Endometrial microvascular endothelial cells (primary cell): ENCODE data around the gene TRIM47. TPM values are rescaled to one million over a fixed set of nuclear protein-coding genes. Genes with fewer than 3 reads are reported as not detected.
"Not testable (repeated sequence)": the region's sequence is repeated elsewhere in the genome, so short reads cannot be mapped to it uniquely, and the experiment has no call there.

Experiments
- in situ Hi-C: cut with HindIII; loops from 2 replicates; pipeline ENCODE4 v1.10.0; 2017; ENCODE audit warnings: low sequenced_read_pairs, low pct_unique_long_range_greater_than_20kb; ENCODE audit errors: inconsistent ontology term
- total RNA-seq: library from RNA; depleted of rRNA; stranded (reverse); fragments of >200 nt; gene quantifications from one replicate; pipeline ENCODE4 v1.2.3, GENCODE V29; 2015; ENCODE audit errors: inconsistent ontology term

Gene TRIM47
- total RNA-seq, 1 donor from 2014 or later, result 53.3 TPM

DNA sequence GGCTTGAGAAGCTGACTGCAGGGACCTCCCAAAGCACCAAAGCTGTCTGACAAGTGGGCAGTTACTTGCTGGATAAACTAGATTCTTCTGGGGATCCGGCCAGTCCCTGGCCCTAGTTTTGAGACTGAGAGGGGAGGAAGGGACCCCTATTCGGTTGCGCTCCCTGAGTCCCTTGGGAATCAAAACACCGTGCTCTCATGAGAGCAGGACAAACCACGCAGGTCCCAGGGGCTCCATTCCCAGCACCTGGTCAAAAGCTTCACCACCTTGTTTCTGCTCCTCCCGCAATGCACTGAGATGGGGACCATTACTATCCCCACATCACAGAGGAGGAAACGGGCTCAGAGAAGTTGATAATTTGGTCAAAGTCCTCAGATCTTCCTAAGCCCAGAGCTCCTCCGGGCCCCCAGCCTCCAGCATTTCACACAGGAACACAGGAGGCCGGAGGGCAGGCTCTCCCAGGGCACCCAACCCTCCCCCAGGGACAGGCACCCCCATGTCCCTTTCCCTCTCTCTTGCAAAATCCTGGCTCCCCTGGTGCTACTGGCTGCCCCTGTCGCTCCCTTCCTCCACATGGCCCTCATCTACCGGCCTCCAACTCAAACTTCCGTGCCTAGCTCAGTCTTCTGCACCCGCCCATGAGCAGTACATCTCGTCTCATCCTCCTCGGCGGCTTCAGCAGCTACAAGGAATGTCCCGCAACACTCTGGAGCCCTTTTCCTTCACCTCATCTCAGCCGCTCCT lies 15.1 kb upstream of the TRIM47 start:
- in situ Hi-C loops, result no loop called here

- in situ Hi-C loops, result no loop called here
Observed at GRCh38 chr17:75892556-75893224, 14.3 kb upstream of the TRIM47 start.

DNA sequence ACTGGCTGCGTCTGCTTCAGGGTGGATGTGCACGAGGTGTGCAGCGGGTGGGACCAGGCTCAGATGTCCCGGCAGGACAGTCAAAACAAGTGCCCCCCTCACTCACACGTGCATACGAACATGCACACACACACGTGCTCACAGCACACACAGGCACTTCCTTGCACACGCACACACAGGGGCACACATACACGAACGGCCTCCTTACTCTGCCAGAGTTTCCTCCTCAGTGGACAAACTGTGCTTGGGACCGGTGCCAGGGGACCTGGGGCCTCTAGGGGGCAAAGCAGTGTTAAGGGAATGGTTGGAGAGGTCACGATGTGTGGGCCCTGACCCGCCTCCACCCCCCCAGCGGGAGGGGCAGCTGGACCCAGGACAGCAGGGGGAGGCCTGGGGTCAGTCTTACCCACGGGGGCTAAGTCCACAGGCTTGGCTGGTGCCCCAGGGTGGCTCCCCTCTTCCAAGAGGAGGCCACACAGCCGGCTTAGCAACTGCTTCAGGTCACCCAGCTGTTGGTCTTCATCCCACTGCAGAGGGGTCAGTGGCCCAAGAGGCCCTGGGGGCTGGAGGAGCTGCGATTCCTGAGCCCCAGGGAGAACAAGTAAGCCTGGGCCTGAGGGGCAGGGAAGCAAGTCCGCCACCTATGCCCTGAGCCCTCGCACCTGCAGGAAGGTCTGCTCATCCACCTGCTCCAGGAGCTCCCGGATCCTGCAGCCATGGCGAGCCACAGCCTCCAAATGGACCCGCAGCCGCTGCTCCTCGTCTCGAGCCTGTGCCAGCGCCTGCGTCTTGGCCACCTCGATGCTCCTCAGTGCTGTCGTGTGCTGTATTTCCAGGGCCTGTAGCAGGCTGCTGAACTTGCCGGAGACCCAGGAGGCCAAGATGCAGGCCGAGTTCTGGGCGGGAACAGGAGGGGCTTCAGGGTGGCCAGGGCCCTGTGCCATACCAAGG lies 13.5 kb upstream of the TRIM47 start:
- in situ Hi-C loops, result no loop called here

DNA sequence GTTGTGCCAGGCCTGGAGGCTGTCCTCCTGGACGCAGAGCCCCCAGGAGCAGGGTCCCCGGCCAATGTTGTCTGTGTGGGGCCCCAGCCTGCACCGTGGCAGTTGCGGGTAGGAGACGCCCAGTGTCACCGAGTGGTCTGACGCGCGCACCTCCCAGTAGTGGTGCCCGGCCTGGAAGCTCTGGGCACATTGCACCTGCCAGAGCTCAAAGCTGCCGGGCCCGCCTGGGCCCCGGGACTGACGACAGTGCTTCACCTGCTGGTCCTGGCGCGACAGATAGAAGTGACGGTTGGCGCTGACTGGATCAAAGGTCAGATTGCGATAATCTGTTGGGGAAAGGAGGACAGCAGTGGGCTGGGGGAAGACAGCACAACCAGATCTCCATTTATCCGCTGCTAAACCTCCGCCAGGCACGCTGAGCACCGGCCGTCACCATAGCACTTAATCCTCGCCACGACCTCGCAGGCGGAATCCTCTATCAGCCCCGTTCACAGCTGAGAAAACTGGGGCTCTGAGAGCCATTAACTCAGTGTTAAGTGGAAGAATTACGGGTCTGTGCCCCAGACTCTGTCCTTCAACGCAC lies 12.7 kb upstream of the TRIM47 start:
- in situ Hi-C loops, result no loop called here

GRCh38 chr17:75889454-75889853 lies 11.1 kb upstream of the TRIM47 start:
- in situ Hi-C loops, result no loop called here

- in situ Hi-C loops, result no loop called here
Observed at GRCh38 chr17:75888484-75888883, 10.1 kb upstream of the TRIM47 start.

GRCh38 chr17:75885860-75886259 lies 7.5 kb upstream of the TRIM47 start:
- in situ Hi-C loops, result not testable (repeated sequence)

DNA sequence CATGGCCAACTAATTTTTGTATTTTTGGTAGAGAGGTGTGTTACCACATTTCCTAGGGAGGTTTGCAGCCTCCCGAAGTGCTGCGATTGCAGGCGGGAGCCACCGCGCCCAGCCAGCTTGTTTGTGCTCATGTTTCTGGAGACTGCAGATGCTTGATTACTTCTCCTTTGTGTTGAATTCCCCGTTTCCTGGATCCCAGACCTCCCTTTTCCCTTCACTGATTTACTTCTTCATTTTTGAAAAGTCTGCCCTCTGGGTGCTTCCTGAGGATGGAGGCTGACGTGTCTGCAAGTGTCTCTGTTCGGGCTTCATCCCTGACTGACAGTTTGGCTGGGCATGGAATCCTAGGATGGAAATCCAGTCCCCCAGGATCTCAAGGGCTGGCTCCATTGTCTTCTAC lies 7.0 kb upstream of the TRIM47 start:
- in situ Hi-C loops, result no loop called here

DNA sequence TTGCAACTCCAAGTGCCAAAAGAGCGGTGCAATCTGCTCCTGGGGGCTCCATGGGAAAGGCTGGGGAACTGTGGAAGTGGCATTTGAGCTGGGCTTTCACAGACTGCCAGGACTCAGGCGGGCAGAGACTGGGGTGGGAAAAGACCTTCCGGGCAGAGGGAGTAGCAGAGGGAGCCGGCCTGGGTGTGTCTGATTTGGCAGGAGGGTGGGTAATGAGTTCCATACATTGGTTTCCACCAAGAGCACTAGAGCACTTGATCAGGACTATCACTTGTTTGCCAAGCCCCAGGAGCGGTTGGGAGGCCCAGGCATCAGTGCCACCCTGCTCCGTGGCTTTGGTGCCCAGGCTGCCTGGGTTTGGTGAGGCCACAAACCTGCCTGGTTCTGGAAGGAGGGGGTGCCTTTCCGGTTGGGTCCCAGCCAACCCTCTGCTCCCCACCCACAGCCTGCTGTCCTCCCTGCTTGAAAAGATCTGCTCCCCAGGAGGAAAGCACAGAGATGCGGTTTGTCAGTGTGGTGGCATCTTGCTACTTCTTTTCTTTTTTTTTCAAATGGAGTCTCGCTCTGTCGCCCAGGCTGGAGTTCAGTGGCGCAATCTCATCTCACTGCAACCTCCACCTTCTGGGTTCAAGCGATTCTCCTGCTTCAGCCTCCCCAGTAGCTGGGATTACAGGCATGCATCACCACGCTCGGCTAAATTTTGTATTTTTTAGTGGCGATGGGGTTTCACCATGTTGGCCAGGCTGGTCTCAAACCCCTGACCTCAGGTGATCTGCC lies 3.5 kb upstream of the TRIM47 start:
- in situ Hi-C loops, result no loop called here

DNA sequence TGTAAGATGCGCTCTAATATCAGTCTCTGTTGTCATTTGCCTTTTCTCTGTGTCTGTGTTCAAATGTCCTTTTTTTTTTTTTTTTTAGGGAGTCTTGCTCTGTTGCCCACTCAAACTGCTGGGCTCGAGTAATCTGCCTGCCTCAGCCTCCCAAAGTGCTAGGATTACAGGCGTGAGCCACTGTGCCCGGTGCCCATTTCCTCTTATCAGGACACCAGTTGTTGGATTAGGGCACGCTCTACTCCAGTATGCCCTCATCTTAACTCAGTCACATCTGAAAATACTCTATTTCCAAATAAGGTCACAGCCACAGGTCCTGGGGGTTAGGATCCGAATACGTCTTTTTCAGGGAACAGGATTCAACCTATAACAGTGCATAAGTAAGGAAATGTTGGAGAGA lies 1.9 kb upstream of the TRIM47 start:
- in situ Hi-C loops, result no loop called here

GRCh38 chr17:75877752-75878173 lies 618 bp downstream of the TRIM47 start:
- in situ Hi-C loops, result no loop called here

DNA sequence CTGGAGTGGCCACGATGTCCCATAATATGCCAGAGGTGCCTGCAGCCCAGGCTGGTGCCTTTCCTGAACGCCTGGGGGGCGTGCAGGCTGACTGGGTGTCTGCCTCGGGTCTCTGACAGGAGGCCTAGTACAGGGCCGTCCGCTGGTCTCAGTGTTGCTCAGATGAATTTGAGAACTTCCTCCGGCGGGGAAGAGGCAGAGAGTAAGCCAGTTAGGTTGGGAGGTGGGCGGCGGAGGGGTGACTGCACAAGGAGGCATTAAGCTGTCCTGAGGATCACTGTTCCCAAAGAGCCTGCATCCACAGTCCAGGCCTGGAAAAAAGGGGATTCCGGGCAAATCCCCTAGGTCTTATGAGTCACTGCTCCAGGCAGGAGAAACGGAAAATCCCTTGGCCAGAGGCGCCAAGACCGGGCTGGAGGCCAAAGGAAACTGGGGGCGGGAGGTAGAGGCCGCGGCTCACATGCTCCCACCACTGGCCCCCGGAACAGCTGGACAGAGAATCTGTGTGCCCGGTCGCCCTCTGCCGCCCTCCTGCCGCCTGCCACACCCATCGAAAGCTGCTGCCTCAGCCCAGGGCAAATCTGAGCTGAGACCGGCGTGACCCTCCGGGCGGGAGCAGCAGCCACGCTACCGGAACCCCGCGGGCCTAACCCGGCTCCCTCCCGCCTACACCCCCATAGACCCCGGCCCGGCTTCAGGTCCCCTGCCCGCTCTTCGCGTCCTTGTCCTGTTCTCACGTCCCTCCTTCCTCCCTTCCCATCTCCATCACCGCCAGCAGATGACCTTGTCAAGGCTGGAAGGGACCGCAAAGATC lies 1.2 kb downstream of the TRIM47 start:
- in situ Hi-C loops, result no loop called here

GRCh38 chr17:75876190-75876937 lies 2.0 kb downstream of the TRIM47 start:
- in situ Hi-C loops, result no loop called here

- in situ Hi-C loops, result no loop called here
Observed at GRCh38 chr17:75875940-75876189, 2.5 kb downstream of the TRIM47 start.

DNA sequence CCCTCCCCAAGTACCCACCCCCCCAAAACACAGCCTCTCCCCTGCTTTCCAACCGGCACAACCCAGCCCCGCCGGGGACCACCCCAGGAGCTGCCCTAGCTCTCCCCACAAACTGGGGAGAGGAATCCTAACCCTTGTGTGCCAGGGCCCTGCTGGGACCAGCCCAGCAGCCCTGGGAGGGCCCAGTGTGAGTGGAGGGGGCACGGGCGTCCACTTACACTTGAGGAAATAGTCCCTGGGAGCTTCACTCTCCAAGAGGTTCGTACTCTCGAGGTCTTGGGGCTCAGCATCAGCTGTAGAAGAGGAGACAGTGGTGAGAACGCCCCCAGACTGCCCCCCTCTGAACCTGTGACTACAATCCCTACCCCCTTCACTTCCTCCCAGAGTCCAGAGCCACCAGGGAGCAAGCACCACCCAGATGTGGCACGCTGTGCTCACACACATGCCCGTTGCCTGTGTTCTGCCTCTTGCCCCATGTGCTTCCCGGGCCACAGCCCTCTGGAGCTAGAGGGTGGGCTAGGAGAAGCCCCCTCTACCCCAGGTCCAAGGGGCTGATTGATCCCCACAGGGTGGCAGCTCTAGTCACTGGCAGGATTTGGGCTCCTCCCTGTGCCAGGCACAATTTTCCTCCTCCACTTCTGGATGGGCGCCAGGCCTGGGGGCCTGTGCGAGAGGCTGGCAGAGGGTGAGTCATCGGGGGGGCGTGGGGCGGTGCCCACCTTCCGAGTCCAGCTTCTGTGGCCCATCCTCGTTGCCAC lies 3.0 kb downstream of the TRIM47 start:
- in situ Hi-C loops, result no loop called here

- in situ Hi-C loops, result no loop called here
Observed at GRCh38 chr17:75874323-75875181, 3.8 kb downstream of the TRIM47 start.
